Inflammatory macrophage (primary cell): ENCODE data around the gene MYRFL.
"Not testable (repeated sequence)": the region's sequence is repeated elsewhere in the genome, so short reads cannot be mapped to it uniquely, and the experiment has no call there.

ENCODE experiments used
- DNase-seq, 2 donors: peaks; one replicate each; pipeline ENCODE4 v3.0.0-alpha.2; 2020 to 2022
- total RNA-seq, 18 experiments: gene quantifications; one replicate each; lab custom pipeline; 2026; ENCODE audit warnings: mixed read lengths in 6 of 18, inconsistent platforms in 2 of 18; lab: John Stamatoyannopoulos, UW

The MYRFL gene
- 0 to 0.22 (median 0.02) reads per million in 18 experiments for total RNA-seq

- no peak for DNase-seq
Observed at GRCh38 chr12:69824966-69825560, at the start of gene MYRFL. Gene MYRFL (plus strand): TSS chr12:69825227. CDS start chr12:69825518, 291 bp downstream.

GRCh38 chr12:69779928-69780327 is 45.1 kb upstream of the MYRFL start:
- DNase-seq = no peak

- DNase-seq = no peak
Observed at GRCh38 chr12:69783365-69783764, 41.7 kb upstream of the MYRFL start.

- no peak for DNase-seq
Observed at GRCh38 chr12:69789351-69789750, 35.7 kb upstream of the MYRFL start.

- no peak for DNase-seq
Observed at GRCh38 chr12:69792533-69792932, 32.5 kb upstream of the MYRFL start.

GRCh38 chr12:69807101-69807897 is 17.7 kb upstream of the MYRFL start:
- not testable (repeated sequence) for DNase-seq

GRCh38 chr12:69810870-69811498 is 14.0 kb upstream of the MYRFL start:
- DNase-seq = no peak

- no peak for DNase-seq
Observed at GRCh38 chr12:69816082-69816481, 8.9 kb upstream of the MYRFL start.

- DNase-seq = no peak
Observed at GRCh38 chr12:69821032-69821455, 4.0 kb upstream of the MYRFL start.

GRCh38 chr12:69821456-69822159 is 3.4 kb upstream of the MYRFL start:
- DNase-seq = no peak

GRCh38 chr12:69822201-69822860 is 2.7 kb upstream of the MYRFL start:
- no peak for DNase-seq

GRCh38 chr12:69824028-69824427 is 999 bp upstream of the MYRFL start:
- no peak for DNase-seq

GRCh38 chr12:69828897-69829296 is 3.9 kb downstream of the MYRFL start:
- DNase-seq = no peak

GRCh38 chr12:69833696-69834095 is 8.7 kb downstream of the MYRFL start:
- no peak for DNase-seq

- no peak for DNase-seq
Observed at GRCh38 chr12:69834147-69834546, 9.1 kb downstream of the MYRFL start.

GRCh38 chr12:69834576-69834975 is 9.5 kb downstream of the MYRFL start:
- no peak for DNase-seq

- DNase-seq = peak in 1 of 2 donors; percentile 66
Observed at GRCh38 chr12:69835081-69835480, 10.1 kb downstream of the MYRFL start.

- DNase-seq = no peak
Observed at GRCh38 chr12:69836015-69836414, 11.0 kb downstream of the MYRFL start.

- DNase-seq = no peak
Observed at GRCh38 chr12:69837191-69837590, 12.2 kb downstream of the MYRFL start.

- DNase-seq = no peak
Observed at GRCh38 chr12:69837657-69838415, 12.8 kb downstream of the MYRFL start.

GRCh38 chr12:69840727-69841126 is 15.7 kb downstream of the MYRFL start:
- DNase-seq = no peak

GRCh38 chr12:69843608-69844007 is 18.6 kb downstream of the MYRFL start:
- DNase-seq = no peak
